GM23338 (cell line): ENCODE measurements around the gene ERBB4. TPM values are rescaled to one million over a fixed set of nuclear protein-coding genes. Genes with fewer than 3 reads are reported as not detected.

Experiments
- ATAC-seq: fragments of 200-7000 bp; cut with Tn5 transposase; 3 replicates; pipeline ENCODE4 v1.9.1; 2020
- DNase-seq: peaks from one replicate; pipeline ENCODE4 v3.0.0-alpha.2; 2015; ENCODE audit warnings: low spot score
- H2AFZ ChIP-seq: fragments of 200-600 bp; sonication (generic); 2 replicates; pipeline ENCODE4 v1.8.0; 2016; ENCODE audit warnings: antibody characterized with exemption, mild to moderate bottlenecking, moderate library complexity
- H3F3A ChIP-seq: fragments of 200-600 bp; sonication (generic); replicated peaks from 2 replicates; pipeline ENCODE4 v1.8.0; 2017; ENCODE audit warnings: antibody characterized with exemption, mixed run types, low read depth
- H3K27ac ChIP-seq: fragments of 200-600 bp; sonication (generic); 2 replicates; pipeline ENCODE4 v1.6.1; 2016; ENCODE audit warnings: low read depth
- H3K27me3 ChIP-seq: fragments of 200-600 bp; sonication (generic); 2 replicates; pipeline ENCODE4 v1.8.0; 2016; ENCODE audit warnings: mild to moderate bottlenecking, mixed run types, moderate library complexity; ENCODE audit not compliant: insufficient read depth
- H3K36me3 ChIP-seq: fragments of 200-600 bp; sonication (generic); 2 replicates; pipeline ENCODE4 v1.8.0; 2016; ENCODE audit warnings: mild to moderate bottlenecking; ENCODE audit not compliant: insufficient read depth
- H3K4me1 ChIP-seq: fragments of 200-600 bp; sonication (generic); 2 replicates; pipeline ENCODE4 v1.8.0; 2016; ENCODE audit warnings: mild to moderate bottlenecking, moderate library complexity; ENCODE audit not compliant: insufficient read depth
- H3K4me2 ChIP-seq: fragments of 200-600 bp; sonication (generic); 2 replicates; pipeline ENCODE4 v1.7.1; 2017; ENCODE audit warnings: mixed run types
- H3K4me3 ChIP-seq: fragments of 200-600 bp; sonication (generic); 2 replicates; pipeline ENCODE4 v1.6.1; 2016; ENCODE audit warnings: mixed run types
- H3K79me2 ChIP-seq: fragments of 200-600 bp; sonication (generic); replicated peaks from 2 replicates; pipeline ENCODE4 v1.8.0; 2017; ENCODE audit warnings: mild to moderate bottlenecking; ENCODE audit not compliant: insufficient read depth
- H3K9me2 ChIP-seq: fragments of 200-600 bp; sonication (generic); 2 replicates; pipeline ENCODE4 v1.8.0; 2017; ENCODE audit not compliant: insufficient read depth
- H4K20me1 ChIP-seq: fragments of 200-600 bp; sonication (generic); replicated peaks from 2 replicates; pipeline ENCODE4 v1.8.0; 2017; ENCODE audit warnings: mild to moderate bottlenecking; ENCODE audit not compliant: insufficient read depth
- H3K27ac Mint-ChIP-seq: 2 replicates; pipeline ENCODE4 v1.8.0; 2020; ENCODE audit warnings: inconsistent platforms, mild to moderate bottlenecking, moderate library complexity, mixed read lengths
- H3K27me3 Mint-ChIP-seq: 3 replicates; pipeline ENCODE4 v1.8.0; 2022; ENCODE audit warnings: low read depth, mild to moderate bottlenecking, moderate library complexity, mixed read lengths, inconsistent platforms; ENCODE audit not compliant: insufficient read depth, poor library complexity
- H3K36me3 Mint-ChIP-seq: 3 replicates; pipeline ENCODE4 v1.8.0; 2021; ENCODE audit warnings: low read depth, mild to moderate bottlenecking, inconsistent platforms, moderate library complexity, mixed read lengths
- H3K4me1 Mint-ChIP-seq: 3 replicates; pipeline ENCODE4 v1.8.0; 2020; ENCODE audit warnings: mild to moderate bottlenecking, inconsistent platforms, mixed read lengths
- H3K4me3 Mint-ChIP-seq: 3 replicates; pipeline ENCODE4 v1.8.0; 2021; ENCODE audit warnings: moderate library complexity, mild to moderate bottlenecking, inconsistent platforms, mixed read lengths
- H3K9me3 Mint-ChIP-seq: 3 replicates; pipeline ENCODE4 v1.8.0; 2020; ENCODE audit warnings: moderate library complexity, mild to moderate bottlenecking, inconsistent platforms, mixed read lengths
- CREB1 ChIP-seq: fragments of 250-450 bp; sonication (Bioruptor Pico); IDR thresholded peaks from 2 replicates; pipeline ENCODE4 v1.5.0; 2020; ENCODE audit warnings: low read depth, mild to moderate bottlenecking, moderate library complexity
- CTCF ChIP-seq, 2 experiments: fragments of 200-600 bp in 1 of 2; sonication (generic) in 1 of 2; conservative IDR thresholded peaks; 2 replicates each; pipeline versions ENCODE4 v1.5.1 to v1.6.1; 2016 to 2017; ENCODE audit warnings: antibody characterized with exemption in 2 of 2, low read depth in 2 of 2, mild to moderate bottlenecking in 2 of 2, moderate library complexity in 1 of 2
- ETS1 ChIP-seq: IDR thresholded peaks from 2 replicates; pipeline ENCODE4 v1.6.1; 2016; ENCODE audit warnings: antibody characterized with exemption
- EZH2 ChIP-seq: fragments of 200-600 bp; sonication (generic); IDR thresholded peaks from one replicate; pipeline ENCODE4 v1.8.0; 2017; ENCODE audit warnings: antibody characterized with exemption, mild to moderate bottlenecking, low read depth; ENCODE audit not compliant: unreplicated experiment
- EZH2phosphoT487 ChIP-seq: fragments of 200-600 bp; sonication (generic); IDR thresholded peaks from one replicate; pipeline ENCODE4 v1.8.1; 2018; ENCODE audit warnings: antibody characterized with exemption; ENCODE audit not compliant: unreplicated experiment
- JUNB ChIP-seq: IDR thresholded peaks from one replicate; pipeline ENCODE4 v1.6.1; 2016; ENCODE audit warnings: antibody characterized with exemption; ENCODE audit not compliant: unreplicated experiment
- NANOG ChIP-seq: IDR thresholded peaks from 2 replicates; pipeline ENCODE4 v1.6.1; 2016; ENCODE audit warnings: antibody characterized with exemption, borderline replicate concordance
- POLR2AphosphoS5 ChIP-seq: IDR thresholded peaks from 2 replicates; pipeline ENCODE4 v1.6.1; 2016; ENCODE audit warnings: antibody characterized with exemption, low read depth
- REST ChIP-seq: IDR thresholded peaks from one replicate; pipeline ENCODE4 v1.6.1; 2018; ENCODE audit warnings: antibody characterized with exemption; ENCODE audit not compliant: unreplicated experiment
- STAT1 ChIP-seq: IDR thresholded peaks from one replicate; pipeline ENCODE4 v1.6.1; 2016; ENCODE audit warnings: antibody characterized with exemption; ENCODE audit not compliant: unreplicated experiment
- ZNF114 ChIP-seq: fragments of 250-450 bp; sonication (Bioruptor Pico); IDR thresholded peaks from 2 replicates; pipeline ENCODE4 v1.5.0; 2020; ENCODE audit warnings: mild to moderate bottlenecking, moderate library complexity
- ZNF331 ChIP-seq: fragments of 250-450 bp; sonication (Bioruptor Pico); IDR thresholded peaks from 2 replicates; pipeline ENCODE4 v1.5.0; 2020; ENCODE audit warnings: low read depth, mild to moderate bottlenecking, moderate library complexity
- ZNF462 ChIP-seq: fragments of 250-450 bp; sonication (Bioruptor Pico); IDR thresholded peaks from 2 replicates; pipeline ENCODE4 v1.5.0; 2020; ENCODE audit warnings: mild to moderate bottlenecking, moderate library complexity
- polyA plus RNA-seq: library from polyadenylated mRNA; unstranded; fragments of >200 nt; fragmentation: Nextera tagmentation; extraction: Ambion mirVana; gene quantifications from 2 replicates; pipeline ENCODE4 v1.2.1, GENCODE V29; 2016
- total RNA-seq: library from RNA; depleted of rRNA; stranded (reverse); fragments of >200 nt; shearing (Covaris generic); gene quantifications from 2 replicates; pipeline ENCODE4 v1.2.3, GENCODE V29; 2014

Gene ERBB4
- total and polyA plus RNA-seq, 2 experiments from 2014 or later, result 0.73 to 1.1 TPM

- Mint-ChIP-seq H3K27ac (peak overlapping the region; percentile 77), H3K4me3 (no peak overlapping the region), H3K27me3 (no peaks in the 10 kb centered on the region), H3K9me3 (no peaks in the 10 kb centered on the region), H3K36me3 (no peaks in the 10 kb centered on the region), H3K4me1 (peaks cover 2% of the 10 kb centered on the region; the same call in 1 of the 3 replicates)
- no peaks in the 10 kb centered on the region for H3F3A ChIP-seq
- ATAC-seq (no peak), DNase-seq (no peak)
- no peaks in the 10 kb centered on the region for H3K79me2 ChIP-seq
- H3K27me3 ChIP-seq, result no peaks in the 10 kb centered on the region
- no peak overlapping the region for H3K27ac ChIP-seq
- no peaks in the 10 kb centered on the region for H3K4me1 ChIP-seq
- H2AFZ ChIP-seq, result no peak overlapping the region
- no peak overlapping the region for H3K4me2 ChIP-seq
- H3K36me3 ChIP-seq, result no peaks in the 10 kb centered on the region
- no peaks in the 10 kb centered on the region for H4K20me1 ChIP-seq
- no peaks in the 10 kb centered on the region for H3K9me2 ChIP-seq
- no peak overlapping the region for H3K4me3 ChIP-seq
- no peak for TF ChIP-seq NANOG
- TF ChIP-seq ZNF462 (CRISPR knock-in tag), result no peak
- TF ChIP-seq EZH2phosphoT487, result no peak
- TF ChIP-seq POLR2AphosphoS5, result no peak
- TF ChIP-seq CTCF (conservative IDR thresholded peaks at IDR 0.05; ENCODE audit: low read depth in 2 of 2), result no peak
- no peak for TF ChIP-seq ETS1
- no peak for TF ChIP-seq ZNF331 (CRISPR knock-in tag)
- no peak for TF ChIP-seq REST
- TF ChIP-seq STAT1, result no peak
- TF ChIP-seq CREB1 (CRISPR knock-in tag), result no peak
- no peak for TF ChIP-seq JUNB
- no peak for TF ChIP-seq ZNF114
- no peak for TF ChIP-seq EZH2
Measured at GRCh38 chr2:212213191-212213590, 325.4 kb downstream of the ERBB4 start.
